Endothelial cell of umbilical vein (primary cell): ENCODE measurements around the gene PSTPIP1. TPM values are rescaled to one million over a fixed set of nuclear protein-coding genes. Genes with fewer than 3 reads are reported as not detected.

ENCODE experiments used
- BruUV-seq: library from RNA; stranded (reverse); fragments of 400-500 nt; replicated peaks from 2 replicates; lab custom pipeline; 2021; lab: Mats Ljungman, UMichigan
- CTCF ChIA-PET: fragments of 300-600, 350-600 bp; sonication (Branson Sonifier 250); formaldehyde crosslinking; loops from one replicate; lab custom pipeline; 2021; ENCODE audit warnings: antibody characterized with exemption, inconsistent platforms; lab: Charles Lee
- POLR2A ChIA-PET: fragments of 300-600, 350-600 bp; sonication (Branson Sonifier 250); formaldehyde crosslinking; loops from one replicate; lab custom pipeline; 2021; ENCODE audit warnings: antibody characterized with exemption, inconsistent platforms; lab: Charles Lee
- DNase-seq: peaks from one replicate; pipeline ENCODE4 v3.0.0-alpha.2; 2011; ENCODE audit warnings: low read depth, low spot score
- FAIRE-seq: peaks from 2 replicates; lab custom pipeline; 2011; peaks lifted over from hg19 to GRCh38; lab: Jason Lieb, UNC
- H2AFZ ChIP-seq: 2 replicates; pipeline ENCODE4 v1.6.0; 2012; ENCODE audit warnings: low read depth, low read length, control low read depth, inconsistent platforms
- H3K27ac ChIP-seq: 2 replicates; pipeline ENCODE4 v1.5.1; 2011; ENCODE audit warnings: low read depth, mild to moderate bottlenecking, control low read depth, low read length, moderate library complexity; ENCODE audit not compliant: insufficient read depth
- H3K27me3 ChIP-seq, 2 experiments: 2 replicates each; pipeline versions ENCODE4 v1.6.0 to v1.6.1; 2011; ENCODE audit warnings: low read length in 2 of 2, mixed read lengths in 1 of 2; ENCODE audit not compliant: control insufficient read depth in 2 of 2, insufficient read depth in 2 of 2
- H3K36me3 ChIP-seq, 2 experiments: 2 replicates in 1 of 2; 3 replicates in 1 of 2; pipeline ENCODE4 v1.5.1; 2011; ENCODE audit warnings: low read length in 2 of 2, mild to moderate bottlenecking in 1 of 2, moderate library complexity in 1 of 2; ENCODE audit not compliant: control insufficient read depth in 2 of 2, insufficient read depth in 2 of 2; ENCODE audit errors: extremely low read depth in 1 of 2
- H3K4me1 ChIP-seq: 3 replicates; pipeline ENCODE4 v1.5.1; 2011; ENCODE audit warnings: mild to moderate bottlenecking, low read length; ENCODE audit not compliant: control insufficient read depth, insufficient read depth; ENCODE audit errors: extremely low read depth
- H3K4me2 ChIP-seq: 2 replicates; pipeline ENCODE4 v1.6.1; 2011; ENCODE audit warnings: low read length, control low read depth, mixed read lengths; ENCODE audit not compliant: insufficient read depth
- H3K4me3 ChIP-seq, 3 experiments: fragments of 200-600 bp in 1 of 3; sonication (generic), shearing (Covaris generic) in 1 of 3; replicated peaks in 1 of 3; 2 replicates each; pipeline ENCODE4 v1.5.1; 2011 to 2016; ENCODE audit warnings: control low read depth in 3 of 3, low read length in 3 of 3, mild to moderate bottlenecking in 2 of 3, inconsistent platforms in 1 of 3, low read depth in 1 of 3, moderate library complexity in 1 of 3; ENCODE audit not compliant: insufficient read depth in 1 of 3
- H3K79me2 ChIP-seq: 2 replicates; pipeline ENCODE4 v1.6.0; 2012; ENCODE audit warnings: low read length, inconsistent platforms; ENCODE audit not compliant: control insufficient read depth, insufficient read depth
- H3K9ac ChIP-seq: replicated peaks from 2 replicates; pipeline ENCODE3; 2011; ENCODE audit warnings: low read length, control low read depth; ENCODE audit not compliant: insufficient read depth; ENCODE audit errors: extremely low read depth
- H3K9me1 ChIP-seq: replicated peaks from 3 replicates; pipeline ENCODE4 v1.6.0; 2011; ENCODE audit warnings: mild to moderate bottlenecking, low read length; ENCODE audit not compliant: control insufficient read depth, insufficient read depth; ENCODE audit errors: extremely low read depth
- H3K9me3 ChIP-seq: replicated peaks from 2 replicates; pipeline ENCODE4 v1.5.1; 2012; ENCODE audit warnings: low read length, inconsistent platforms; ENCODE audit not compliant: control insufficient read depth, insufficient read depth
- H4K20me1 ChIP-seq: replicated peaks from 2 replicates; pipeline ENCODE3; 2011; ENCODE audit warnings: mild to moderate bottlenecking, low read length; ENCODE audit not compliant: control insufficient read depth, insufficient read depth; ENCODE audit errors: extremely low read depth
- EZH2 ChIP-seq: IDR thresholded peaks from 2 replicates; pipeline ENCODE4 v1.6.1; 2012; ENCODE audit warnings: borderline replicate concordance, low read depth, mild to moderate bottlenecking, moderate library complexity, low read length, inconsistent platforms; ENCODE audit not compliant: severe bottlenecking
- FOS ChIP-seq: IDR thresholded peaks from 2 replicates; pipeline ENCODE4 v1.6.1; 2011; ENCODE audit warnings: mild to moderate bottlenecking, low read length, moderate library complexity, borderline replicate concordance; ENCODE audit not compliant: insufficient read depth
- GATA2 ChIP-seq: IDR thresholded peaks from 2 replicates; pipeline ENCODE4 v1.7.0; 2011; ENCODE audit warnings: low read depth, mild to moderate bottlenecking, moderate library complexity, mixed read lengths, low read length; ENCODE audit not compliant: insufficient read length, insufficient read depth
- POLR2A ChIP-seq: IDR thresholded peaks from 2 replicates; pipeline ENCODE4 v1.6.1; 2012; ENCODE audit warnings: low read depth, mild to moderate bottlenecking, control low read depth, low read length
- POLR2AphosphoS5 ChIP-seq: IDR thresholded peaks from 2 replicates; pipeline ENCODE4 v1.6.1; 2012; ENCODE audit warnings: low read depth, mild to moderate bottlenecking, control low read depth, low read length, moderate library complexity; ENCODE audit not compliant: insufficient read depth
- dilution Hi-C: fragments of 300-500 bp; cut with MboI; formaldehyde crosslinking; loops from one replicate; pipeline ENCODE4 v1.15.0; 2019; ENCODE audit warnings: low sequenced_read_pairs; ENCODE audit not compliant: extremely low pct_ligation_motif_present
- intact Hi-C: fragments of 100-400 bp; cut with micrococcal nuclease; formaldehyde crosslinking; loops from one replicate; pipeline ENCODE4 v1.10.0; 2022
- polyA plus RNA-seq, 4 experiments: library from polyadenylated mRNA; depleted of rRNA in 3 of 4; stranded (reverse) in 3 of 4; unstranded in 1 of 4; fragments of >200 nt; gene quantifications; 2 replicates each; pipeline versions ENCODE4 v1.2.1 to v1.2.3, GENCODE V29; 2011 to 2012; ENCODE audit warnings: missing spikeins in 1 of 4
- total RNA-seq: library from RNA; stranded (reverse); gene quantifications from 2 replicates; pipeline ENCODE4 v1.2.3, GENCODE V29; 2021
- TF ChIP-seq, protein P1 (sequence below), 2 donors: IDR thresholded peaks; 1 replicate in 1 of 2; 2 replicates in 1 of 2; pipeline ENCODE4 v1.5.1; 2011; ENCODE audit warnings: low read length in 2 of 2, mild to moderate bottlenecking in 2 of 2, moderate library complexity in 2 of 2, control low read depth in 1 of 2, inconsistent platforms in 1 of 2, low read depth in 1 of 2; ENCODE audit not compliant: insufficient read depth in 1 of 2; ENCODE audit errors: extremely low read depth in 1 of 2
- TF ChIP-seq, protein P2 (sequence below): IDR thresholded peaks from 2 replicates; pipeline ENCODE4 v1.6.1; 2011; ENCODE audit not compliant: insufficient read depth, insufficient read length

Gene PSTPIP1
- total and polyA plus RNA-seq, 2 donors (not counting 3 experiments of a cell fraction or from before 2014, with no cell fraction given): not detected

- Histone ChIP-seq H3K9me3 (no peaks in the 10 kb centered on the region), H3K27me3 (peaks cover 0 to 2% of the 10 kb centered on the region in 2 experiments), H3K4me2 (no peak overlapping the region), H3K4me3 (no peak overlapping the region), H3K9me1 (no peaks in the 10 kb centered on the region), H3K79me2 (no peaks in the 10 kb centered on the region), H3K4me1 (no peaks in the 10 kb centered on the region), H3K36me3 (no peaks in the 10 kb centered on the region), H2AFZ (no peak overlapping the region), H4K20me1 (no peaks in the 10 kb centered on the region), H3K9ac (no peak overlapping the region), H3K27ac (no peak overlapping the region)
- ChIA-PET POLR2A (no interaction called here), CTCF (interaction anchor here (1.2 to 1.6 kb wide), 4 partner anchors 9 to 38 kb away, joined by 3 to 5 read pairs (median 4); no protein-coding TSS in a partner anchor)
- dilution Hi-C loops: no loop called here
- no peak for DNase-seq
- intact Hi-C loops: loop anchor here (10.0 kb wide), 1 partner anchor 125 kb away; no protein-coding TSS in a partner anchor
- BruUV-seq: no TSS peak
- no peak for FAIRE-seq
- no peak for TF ChIP-seq POLR2A
Measured at GRCh38 chr15:76979331-76979925, 15.5 kb upstream of the PSTPIP1 start.

- dilution Hi-C loops: no loop called here
- H3K9ac ChIP-seq: no peak overlapping the region
- no peaks in the 10 kb centered on the region for H3K79me2 ChIP-seq
- FAIRE-seq (no peak), DNase-seq (no peak)
- intact Hi-C loops: loop anchor here (10.0 kb wide), 1 partner anchor 125 kb away; no protein-coding TSS in a partner anchor
- no TSS peak for BruUV-seq
- no peak overlapping the region for H3K27ac ChIP-seq
- ChIA-PET POLR2A (no interaction called here), CTCF (interaction anchor here (1.2 to 4.5 kb wide), 4 partner anchors 7 to 39 kb away, joined by 3 to 25 read pairs (median 4); no protein-coding TSS in a partner anchor)
- TF ChIP-seq POLR2A (no peak), EZH2 (no peak), POLR2AphosphoS5 (no peak), GATA2 (no peak), FOS (no peak)
- TF ChIP-seq, protein P1, sequence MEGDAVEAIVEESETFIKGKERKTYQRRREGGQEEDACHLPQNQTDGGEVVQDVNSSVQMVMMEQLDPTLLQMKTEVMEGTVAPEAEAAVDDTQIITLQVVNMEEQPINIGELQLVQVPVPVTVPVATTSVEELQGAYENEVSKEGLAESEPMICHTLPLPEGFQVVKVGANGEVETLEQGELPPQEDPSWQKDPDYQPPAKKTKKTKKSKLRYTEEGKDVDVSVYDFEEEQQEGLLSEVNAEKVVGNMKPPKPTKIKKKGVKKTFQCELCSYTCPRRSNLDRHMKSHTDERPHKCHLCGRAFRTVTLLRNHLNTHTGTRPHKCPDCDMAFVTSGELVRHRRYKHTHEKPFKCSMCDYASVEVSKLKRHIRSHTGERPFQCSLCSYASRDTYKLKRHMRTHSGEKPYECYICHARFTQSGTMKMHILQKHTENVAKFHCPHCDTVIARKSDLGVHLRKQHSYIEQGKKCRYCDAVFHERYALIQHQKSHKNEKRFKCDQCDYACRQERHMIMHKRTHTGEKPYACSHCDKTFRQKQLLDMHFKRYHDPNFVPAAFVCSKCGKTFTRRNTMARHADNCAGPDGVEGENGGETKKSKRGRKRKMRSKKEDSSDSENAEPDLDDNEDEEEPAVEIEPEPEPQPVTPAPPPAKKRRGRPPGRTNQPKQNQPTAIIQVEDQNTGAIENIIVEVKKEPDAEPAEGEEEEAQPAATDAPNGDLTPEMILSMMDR (IDR thresholded peaks at IDR 0.05; ENCODE audit: extremely low read depth in 1 of 2, insufficient read depth in 1 of 2, low read depth in 1 of 2, low read length in 2 of 2): no peak
- TF ChIP-seq, protein P2, sequence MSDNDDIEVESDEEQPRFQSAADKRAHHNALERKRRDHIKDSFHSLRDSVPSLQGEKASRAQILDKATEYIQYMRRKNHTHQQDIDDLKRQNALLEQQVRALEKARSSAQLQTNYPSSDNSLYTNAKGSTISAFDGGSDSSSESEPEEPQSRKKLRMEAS: no peak
- H3K9me1 ChIP-seq: no peaks in the 10 kb centered on the region
- no peaks in the 10 kb centered on the region for H3K4me1 ChIP-seq
- no peak overlapping the region for H2AFZ ChIP-seq
- H3K4me2 ChIP-seq: no peak overlapping the region
- H3K27me3 ChIP-seq: peaks cover 0 to 2% of the 10 kb centered on the region in 2 experiments
- no peaks in the 10 kb centered on the region for H3K9me3 ChIP-seq
- no peaks in the 10 kb centered on the region for H4K20me1 ChIP-seq
- H3K36me3 ChIP-seq: no peaks in the 10 kb centered on the region
- H3K4me3 ChIP-seq: no peak overlapping the region
Measured at GRCh38 chr15:76979996-76980520, 14.9 kb upstream of the PSTPIP1 start.
